AG04450 (cell line): ENCODE results near the gene FSTL5. TPM values are rescaled to one million over a fixed set of nuclear protein-coding genes. Genes with fewer than 3 reads are reported as not detected.

Source experiments
- CTCF ChIA-PET: fragments of 300-600, 350-600 bp; formaldehyde crosslinking; extraction: SDS; loops from one replicate; lab custom pipeline; 2022; ENCODE audit warnings: antibody characterized with exemption, inconsistent platforms; lab: Charles Lee
- POLR2A ChIA-PET: fragments of 350-600 bp; formaldehyde crosslinking; extraction: SDS; loops from one replicate; lab custom pipeline; 2021; ENCODE audit warnings: antibody characterized with exemption, inconsistent platforms; lab: Yijun Ruan, JAX
- DNase-seq: peaks from one replicate; pipeline ENCODE4 v3.0.0-alpha.2; 2011; ENCODE audit warnings: low read depth, low spot score
- H3K27ac ChIP-seq: one replicate; pipeline ENCODE4 v1.5.1; 2012; ENCODE audit warnings: low read depth, low read length, control low read depth
- H3K27me3 ChIP-seq: one replicate; pipeline ENCODE4 v1.6.0; 2012; ENCODE audit warnings: low read length; ENCODE audit not compliant: control insufficient read depth, insufficient read depth
- H3K4me3 ChIP-seq: 2 replicates; pipeline ENCODE4 v1.5.1; 2011; ENCODE audit warnings: mild to moderate bottlenecking, low read depth, low read length, control low read depth
- H3K9me3 ChIP-seq: 2 replicates; pipeline ENCODE4 v1.5.1; 2012; ENCODE audit warnings: low read length; ENCODE audit not compliant: control insufficient read depth, insufficient read depth
- polyA plus RNA-seq: library from polyadenylated mRNA; depleted of rRNA; stranded (reverse); fragments of >200 nt; gene quantifications from 2 replicates; pipeline ENCODE4 v1.2.3, GENCODE V29; 2011
- TF ChIP-seq, protein P1 (sequence below): IDR thresholded peaks from 2 replicates; pipeline ENCODE4 v1.5.1; 2011; ENCODE audit warnings: low read depth, low read length, control low read depth, inconsistent platforms

The FSTL5 gene
- polyA plus RNA-seq, 1 experiment = not detected

- Histone ChIP-seq H3K27me3 (no peaks in the 10 kb centered on the region), H3K27ac (no peak overlapping the region), H3K4me3 (no peak overlapping the region), H3K9me3 (no peaks in the 10 kb centered on the region)
- POLR2A ChIA-PET = no interaction called here
- CTCF ChIA-PET = no interaction called here
- TF ChIP-seq, protein P1, sequence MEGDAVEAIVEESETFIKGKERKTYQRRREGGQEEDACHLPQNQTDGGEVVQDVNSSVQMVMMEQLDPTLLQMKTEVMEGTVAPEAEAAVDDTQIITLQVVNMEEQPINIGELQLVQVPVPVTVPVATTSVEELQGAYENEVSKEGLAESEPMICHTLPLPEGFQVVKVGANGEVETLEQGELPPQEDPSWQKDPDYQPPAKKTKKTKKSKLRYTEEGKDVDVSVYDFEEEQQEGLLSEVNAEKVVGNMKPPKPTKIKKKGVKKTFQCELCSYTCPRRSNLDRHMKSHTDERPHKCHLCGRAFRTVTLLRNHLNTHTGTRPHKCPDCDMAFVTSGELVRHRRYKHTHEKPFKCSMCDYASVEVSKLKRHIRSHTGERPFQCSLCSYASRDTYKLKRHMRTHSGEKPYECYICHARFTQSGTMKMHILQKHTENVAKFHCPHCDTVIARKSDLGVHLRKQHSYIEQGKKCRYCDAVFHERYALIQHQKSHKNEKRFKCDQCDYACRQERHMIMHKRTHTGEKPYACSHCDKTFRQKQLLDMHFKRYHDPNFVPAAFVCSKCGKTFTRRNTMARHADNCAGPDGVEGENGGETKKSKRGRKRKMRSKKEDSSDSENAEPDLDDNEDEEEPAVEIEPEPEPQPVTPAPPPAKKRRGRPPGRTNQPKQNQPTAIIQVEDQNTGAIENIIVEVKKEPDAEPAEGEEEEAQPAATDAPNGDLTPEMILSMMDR = no peak
- DNase-seq = peak; percentile 21
Measured at GRCh38 chr4:161554372-161554990, 609.3 kb downstream of the FSTL5 start.

GRCh38 chr4:161546902-161547301 lies 616.9 kb downstream of the FSTL5 start:
- Histone ChIP-seq H3K27ac (no peak overlapping the region), H3K27me3 (no peaks in the 10 kb centered on the region), H3K4me3 (no peak overlapping the region), H3K9me3 (no peaks in the 10 kb centered on the region)
- ChIA-PET POLR2A (no interaction called here), CTCF (interaction anchor here (1.9 kb wide), 1 partner anchor 18 kb away, joined by 8 read pairs; no protein-coding TSS in a partner anchor)
- DNase-seq = no peak
- TF ChIP-seq, protein P1 = no peak

DNA sequence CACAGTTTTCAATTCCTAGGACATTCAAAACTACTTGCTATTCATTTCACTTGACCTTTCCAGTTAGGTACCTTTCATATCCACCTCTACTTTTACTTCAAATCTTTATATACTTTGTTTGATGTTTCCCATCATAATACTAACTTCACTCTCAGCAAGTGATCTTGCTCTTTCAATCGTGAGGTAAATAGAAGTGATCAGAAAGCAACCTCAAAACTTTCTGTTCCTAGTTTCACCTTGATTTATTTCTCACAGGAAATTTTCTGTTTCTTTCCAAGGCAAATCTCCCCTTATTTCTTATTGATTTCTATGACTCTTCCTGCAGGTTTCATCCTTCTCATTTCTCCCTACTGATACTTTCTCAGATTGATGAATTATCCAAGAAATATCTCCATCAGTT lies 623.5 kb downstream of the FSTL5 start:
- Histone ChIP-seq H3K27ac (no peak overlapping the region), H3K27me3 (no peaks in the 10 kb centered on the region), H3K9me3 (no peaks in the 10 kb centered on the region), H3K4me3 (no peak overlapping the region)
- DNase-seq = no peak
- ChIA-PET POLR2A (no interaction called here), CTCF (no interaction called here)
- TF ChIP-seq, protein P1 = no peak

- TF ChIP-seq, protein P1 = no peak
- CTCF ChIA-PET = no interaction called here
Measured at GRCh38 chr4:161538941-161539340, 624.9 kb downstream of the FSTL5 start.

DNA sequence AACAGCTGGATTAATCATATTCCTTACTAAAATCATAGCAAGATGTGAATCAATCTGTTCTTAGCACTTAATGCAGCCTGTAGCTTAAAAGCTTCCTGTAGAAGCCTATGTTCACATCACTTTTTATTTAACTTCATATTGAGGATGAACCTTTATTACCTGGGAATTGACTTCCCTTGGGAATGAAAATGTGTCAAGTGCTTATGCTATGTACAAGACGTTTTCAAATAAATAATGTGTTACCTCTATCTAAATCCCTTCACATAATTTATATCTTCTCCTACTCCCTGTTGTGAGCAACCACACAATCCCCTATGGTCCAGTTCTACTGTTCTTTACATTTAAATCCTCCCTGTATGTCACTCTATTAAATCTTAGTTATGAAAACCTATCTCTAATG lies 633.1 kb downstream of the FSTL5 start:
- ChIA-PET CTCF (no interaction called here), POLR2A (no interaction called here)
- TF ChIP-seq, protein P1 = no peak
- Histone ChIP-seq H3K4me3 (no peak overlapping the region), H3K27ac (no peak overlapping the region), H3K9me3 (no peaks in the 10 kb centered on the region), H3K27me3 (no peaks in the 10 kb centered on the region)
- no peak for DNase-seq

More at GRCh38 chr4:161538941-161539340, 624.9 kb downstream of the FSTL5 start:
- H3K27me3 ChIP-seq = no peaks in the 10 kb centered on the region
- no peaks in the 10 kb centered on the region for H3K9me3 ChIP-seq
- no peak overlapping the region for H3K4me3 ChIP-seq
- POLR2A ChIA-PET = no interaction called here
- no peak overlapping the region for H3K27ac ChIP-seq
- no peak for DNase-seq
